ENCODE data around the gene NHLRC2.
"Not testable (repeated sequence)": the region's sequence is repeated elsewhere in the genome, so short reads cannot be mapped to it uniquely, and the experiment has no call there.

The NHLRC2 gene

GRCh38 chr10:113939212-113939860, 84.9 kb downstream of the NHLRC2 start:
- no peak for DNase-seq (ENCODE audit: low spot score)

- no peak for DNase-seq (ENCODE audit: low spot score)
These were observed 86.7 kb downstream of the NHLRC2 start for GRCh38 chr10:113941140-113941539.

- not testable (repeated sequence) for DNase-seq (ENCODE audit: low spot score)
These were observed 88.7 kb downstream of the NHLRC2 start for GRCh38 chr10:113943196-113943595.

- DNase-seq (ENCODE audit: low spot score) = no peak
These were observed 90.7 kb downstream of the NHLRC2 start for GRCh38 chr10:113945075-113945686.

GRCh38 chr10:113945687-113946085, 91.2 kb downstream of the NHLRC2 start:
- no peak for DNase-seq (ENCODE audit: low spot score)

GRCh38 chr10:113947184-113948041, 93.0 kb downstream of the NHLRC2 start:
- DNase-seq (ENCODE audit: low spot score) = peak; percentile 25

- no peak for DNase-seq (ENCODE audit: low spot score)
These were observed 93.6 kb downstream of the NHLRC2 start for GRCh38 chr10:113948048-113948447.

GRCh38 chr10:113950268-113950667, 95.8 kb downstream of the NHLRC2 start:
- DNase-seq (ENCODE audit: low spot score) = no peak

GRCh38 chr10:113953505-113954272, 99.2 kb downstream of the NHLRC2 start:
- no peak for DNase-seq (ENCODE audit: low spot score)

- no peak for DNase-seq (ENCODE audit: low spot score)
These were observed 99.9 kb downstream of the NHLRC2 start for GRCh38 chr10:113954409-113954808.

GRCh38 chr10:113957013-113957412, 102.6 kb downstream of the NHLRC2 start:
- no peak for DNase-seq (ENCODE audit: low spot score)

- DNase-seq (ENCODE audit: low spot score) = no peak
These were observed 104.3 kb downstream of the NHLRC2 start for GRCh38 chr10:113958631-113959382.

GRCh38 chr10:113959383-113959760, 104.9 kb downstream of the NHLRC2 start:
- DNase-seq (ENCODE audit: low spot score) = no peak

GRCh38 chr10:113960617-113961181, 106.2 kb downstream of the NHLRC2 start:
- DNase-seq (ENCODE audit: low spot score) = no peak

- DNase-seq (ENCODE audit: low spot score) = no peak
These were observed 106.9 kb downstream of the NHLRC2 start for GRCh38 chr10:113961182-113962031.

GRCh38 chr10:113965077-113965476, 110.6 kb downstream of the NHLRC2 start:
- DNase-seq (ENCODE audit: low spot score) = no peak

- DNase-seq (ENCODE audit: low spot score) = no peak
These were observed 111.2 kb downstream of the NHLRC2 start for GRCh38 chr10:113965683-113966082.

Data from hematopoietic multipotent progenitor cell treated with erythropoietin and hydrocortisone succinate and interleukin-3 and kit ligand, for 15 days (in vitro differentiated cells).